Measurements from ENCODE around the gene SYTL5. TPM values are rescaled to one million over a fixed set of nuclear protein-coding genes. Genes with fewer than 3 reads are reported as not detected.
"Not testable (repeated sequence)": the region's sequence is repeated elsewhere in the genome, so short reads cannot be mapped to it uniquely, and the experiment has no call there.

The SYTL5 gene
- under 1 TPM; 0.05 to 0.26 (median 0.15) TPM for polyA plus RNA-seq (ENCODE audit: insufficient read length in 10 of 10)
- long read RNA-seq, donor 1: 0 reads
- long read RNA-seq, donor 2: 0 reads
- long read RNA-seq, donor 3: 0 reads
- long read RNA-seq, donor 4: 0 reads
- long read RNA-seq, donor 5: 0 reads
- long read RNA-seq, donor 6: 0 reads
- long read RNA-seq, donor 7: 0 reads
- long read RNA-seq, donor 8: 0 reads
- long read RNA-seq, donor 9: 0 reads

GRCh38 chrX:38006291-38006690, at the start of gene SYTL5:
TSS of gene SYTL5 (plus strand) at chrX:38006553. CDS start at chrX:38033890, 27,337 bp downstream.
- DNase-seq: no peak

- peak in 2 of 3 donors; percentile 1 to 4 for DNase-seq
These were observed 47.7 kb upstream of the SYTL5 start for GRCh38 chrX:37958525-37959211.

- DNase-seq: no peak
These were observed 46.9 kb upstream of the SYTL5 start for GRCh38 chrX:37959212-37960021.

- no peak for DNase-seq
These were observed 45.2 kb upstream of the SYTL5 start for GRCh38 chrX:37961118-37961517.

- DNase-seq: no peak
These were observed 38.6 kb upstream of the SYTL5 start for GRCh38 chrX:37967714-37968113.

DNA sequence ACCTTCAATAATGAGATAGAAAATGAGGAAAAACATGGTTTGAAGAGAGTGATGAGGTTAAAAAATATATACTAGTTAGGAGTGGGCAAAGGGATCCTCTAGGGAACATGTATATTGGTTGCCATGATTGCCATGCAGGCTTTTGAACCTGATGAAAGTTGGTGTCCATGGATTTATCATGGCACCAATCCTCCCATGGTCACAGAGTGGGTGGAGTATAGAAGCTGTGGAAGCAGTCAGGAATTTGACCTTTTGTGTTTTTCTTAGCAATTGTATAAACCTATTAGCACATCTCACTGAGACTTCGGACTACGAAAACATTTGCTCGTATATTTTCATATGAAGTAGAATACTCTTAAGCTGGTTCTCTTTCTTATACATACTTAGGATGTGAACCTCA, 30.9 kb upstream of the SYTL5 start:
- no peak for DNase-seq

DNA sequence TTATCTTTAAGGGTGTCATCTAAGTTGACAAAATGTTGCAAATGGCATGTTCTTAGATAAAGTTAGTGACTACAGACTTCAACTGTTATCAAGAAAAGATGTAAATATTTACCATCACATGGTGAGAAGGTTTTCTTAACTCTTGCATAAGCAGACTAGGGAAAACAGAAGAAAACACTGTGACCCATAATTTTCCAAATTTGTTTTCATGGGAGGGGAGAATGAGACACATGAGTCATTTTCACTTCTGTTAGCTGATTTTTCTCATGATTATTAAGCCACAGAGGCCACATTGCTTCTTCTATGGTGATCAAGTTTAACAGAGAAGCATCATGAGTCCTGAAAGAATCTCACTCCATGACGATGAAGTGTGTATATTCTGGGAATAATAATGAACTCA, 30.2 kb upstream of the SYTL5 start:
- no peak for DNase-seq

- no peak for DNase-seq
These were observed 21.5 kb upstream of the SYTL5 start for GRCh38 chrX:37984880-37985279.

GRCh38 chrX:37986893-37987292, 19.5 kb upstream of the SYTL5 start:
- DNase-seq: peak in 1 of 3 donors; percentile 4

- DNase-seq: no peak
These were observed 17.0 kb upstream of the SYTL5 start for GRCh38 chrX:37989304-37989703.

- DNase-seq: not testable (repeated sequence)
These were observed 15.1 kb upstream of the SYTL5 start for GRCh38 chrX:37991303-37991702.

DNA sequence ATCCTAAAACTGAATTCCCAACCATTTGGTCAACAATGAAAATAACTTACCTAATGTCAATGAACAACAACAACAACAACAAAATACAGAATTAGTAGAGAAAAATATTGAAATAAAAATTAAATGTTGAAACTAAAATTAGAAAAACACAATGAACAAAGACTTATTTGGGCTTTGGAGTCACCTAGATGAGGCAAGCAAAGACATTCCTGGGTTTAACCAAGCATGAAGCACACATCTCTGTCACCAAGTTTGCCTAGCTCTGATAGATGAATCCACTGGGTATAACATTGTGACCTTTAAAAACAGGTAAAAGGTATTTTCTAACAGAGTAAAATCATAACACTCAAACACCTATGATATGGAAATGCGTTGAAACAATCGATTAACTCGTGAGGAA, 13.2 kb upstream of the SYTL5 start:
- DNase-seq: no peak

GRCh38 chrX:37993837-37994619, 12.3 kb upstream of the SYTL5 start:
- no peak for DNase-seq

- DNase-seq: no peak
These were observed 10.9 kb upstream of the SYTL5 start for GRCh38 chrX:37995428-37995827.

GRCh38 chrX:37997096-37997495, 9.3 kb upstream of the SYTL5 start:
- no peak for DNase-seq

DNA sequence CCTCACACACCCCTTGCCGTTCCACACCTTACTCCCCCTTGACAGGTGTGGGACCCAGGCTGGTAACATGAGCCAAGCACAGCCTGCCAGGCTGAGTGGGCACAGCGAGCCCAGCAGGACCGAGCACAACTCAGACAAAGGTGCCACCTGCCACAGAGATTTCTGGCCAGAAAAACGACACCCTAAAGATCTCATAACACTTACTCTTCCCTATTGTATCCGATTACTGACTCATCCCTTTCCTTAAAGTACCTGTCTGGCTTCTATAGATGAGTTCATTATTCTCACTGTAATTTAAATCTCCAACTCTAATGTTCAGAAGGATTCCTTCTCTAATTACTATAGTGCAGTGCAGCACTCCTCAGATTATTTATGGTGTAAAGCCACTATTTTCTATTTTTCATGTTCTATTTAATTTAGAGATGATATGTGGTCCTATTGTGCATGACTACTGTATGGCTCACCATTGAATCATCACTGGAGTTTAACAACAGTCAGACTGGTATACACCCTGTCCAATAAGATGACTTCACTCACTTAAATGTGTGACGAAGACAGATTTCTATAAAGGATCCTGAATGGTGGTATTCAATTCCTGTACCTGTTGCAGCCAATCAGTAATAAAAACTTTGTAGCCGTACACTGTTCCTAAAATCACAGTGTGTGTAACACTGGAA, 7.6 kb upstream of the SYTL5 start:
- DNase-seq: peak in 1 of 3 donors; percentile 3

DNA sequence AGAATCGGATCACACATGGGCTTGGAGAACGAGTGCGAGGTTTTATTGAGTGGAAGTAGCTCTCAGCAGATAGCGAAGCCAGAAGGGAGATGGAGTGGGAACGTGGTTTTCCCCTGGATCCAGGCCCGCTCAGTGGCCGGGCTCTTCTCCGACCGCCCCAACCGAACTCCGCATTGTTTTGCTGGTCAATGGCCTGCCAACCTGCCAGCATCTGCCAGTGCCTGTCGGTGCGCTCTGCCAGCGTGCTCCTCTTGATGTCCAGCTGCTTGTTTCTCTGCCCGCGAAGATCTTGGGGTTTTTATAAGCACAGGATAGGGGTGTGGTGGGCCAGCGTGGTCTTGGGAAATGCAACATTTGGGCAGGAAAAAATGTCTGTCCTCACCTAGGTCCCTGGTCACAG, 5.6 kb upstream of the SYTL5 start:
- no peak for DNase-seq

- no peak for DNase-seq
These were observed 2.3 kb upstream of the SYTL5 start for GRCh38 chrX:38004046-38004445.

- no peak for DNase-seq
These were observed 425 bp downstream of the SYTL5 start for GRCh38 chrX:38006778-38007177.

DNA sequence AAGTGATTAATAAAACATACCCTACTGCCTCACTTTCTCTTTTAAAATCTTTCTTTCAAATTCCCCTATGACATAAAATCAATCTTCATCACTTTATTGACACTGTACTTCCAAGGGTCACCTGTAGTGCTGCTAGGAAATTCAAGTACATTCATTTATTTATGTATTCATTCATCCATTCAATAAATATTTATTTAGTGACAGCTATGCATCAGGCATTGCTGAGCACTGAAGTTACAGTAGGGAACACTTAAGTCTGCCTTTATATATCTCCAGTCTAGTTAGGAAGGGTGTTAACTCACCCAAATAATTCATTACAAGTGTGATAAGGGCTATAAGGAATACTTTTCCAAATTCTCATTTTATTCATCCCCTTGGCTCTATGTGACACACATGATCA, 2.3 kb downstream of the SYTL5 start:
- DNase-seq: no peak

DNA sequence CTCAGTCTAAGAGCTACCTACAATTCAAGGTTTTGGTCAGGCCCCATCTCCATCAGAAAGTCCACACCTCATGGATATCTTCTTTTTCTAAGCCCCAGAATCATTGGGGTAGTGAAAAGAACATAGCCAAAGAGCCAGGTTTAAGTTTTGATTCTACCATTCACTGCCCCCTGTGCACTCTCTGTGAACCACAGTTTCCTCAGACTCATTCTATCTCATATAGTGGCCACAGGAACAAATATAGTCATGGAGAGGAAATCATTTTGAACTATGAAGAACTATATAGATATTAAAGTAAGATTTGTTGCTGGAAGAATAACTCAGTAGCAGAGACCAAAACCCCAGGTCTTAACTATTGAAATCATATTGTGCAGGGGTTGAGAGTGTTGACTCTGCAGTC, 3.3 kb downstream of the SYTL5 start:
- DNase-seq: no peak
